GM18868 (cell line): ENCODE results near the gene KIAA0753.

Experiments
- ATAC-seq: cut with Tn5 transposase; IDR thresholded peaks from one replicate; pipeline ENCODE4 v1.9.1; 2021; ENCODE audit warnings: mild to moderate bottlenecking, moderate library complexity; ENCODE audit not compliant: unreplicated experiment

KIAA0753 gene

DNA sequence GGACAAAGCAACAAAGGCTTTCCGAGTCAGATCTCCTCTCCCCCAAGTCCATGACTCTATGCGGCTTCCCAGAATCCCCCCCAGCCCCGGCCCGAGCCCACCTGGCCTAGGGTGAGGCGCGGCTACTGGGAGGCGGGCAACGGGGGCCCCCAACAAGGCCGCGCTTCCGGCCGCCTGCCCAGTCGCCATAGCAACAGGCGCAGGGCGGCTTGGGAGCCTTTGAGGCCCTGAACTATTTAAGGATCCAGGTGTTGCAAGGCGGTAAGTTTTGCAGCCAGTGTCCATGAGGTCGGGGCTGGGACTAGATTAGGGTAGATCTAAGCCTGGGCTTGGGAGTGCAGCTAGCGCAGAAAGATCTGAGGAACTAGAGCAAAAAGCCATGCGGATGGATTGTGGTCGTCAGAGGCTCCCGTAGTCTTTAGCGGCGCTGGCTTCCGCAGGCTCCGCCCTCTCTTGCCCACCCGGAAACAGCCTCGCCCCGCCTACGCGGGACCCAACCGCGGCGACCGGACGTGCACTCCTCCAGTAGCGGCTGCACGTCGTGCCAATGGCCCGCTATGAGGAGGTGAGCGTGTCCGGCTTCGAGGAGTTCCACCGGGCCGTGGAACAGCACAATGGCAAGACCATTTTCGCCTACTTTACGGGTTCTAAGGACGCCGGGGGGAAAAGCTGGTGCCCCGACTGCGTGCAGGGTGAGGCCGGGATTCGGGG, at the start of gene KIAA0753, which contains the start of gene TXNDC17:
TSS of gene KIAA0753 (minus strand) at position 176 of the 711 bp plus-strand sequence. CDS start 5,608 bp downstream, outside the sequence.
TSS of gene TXNDC17 (plus strand) at position 525 of the 711 bp plus-strand sequence. CDS start at position 548, 23 bp downstream.
- ATAC-seq: peak; percentile 85

GRCh38 chr17:6688944-6689343, 48.4 kb upstream of the KIAA0753 start:
- no peak for ATAC-seq

DNA sequence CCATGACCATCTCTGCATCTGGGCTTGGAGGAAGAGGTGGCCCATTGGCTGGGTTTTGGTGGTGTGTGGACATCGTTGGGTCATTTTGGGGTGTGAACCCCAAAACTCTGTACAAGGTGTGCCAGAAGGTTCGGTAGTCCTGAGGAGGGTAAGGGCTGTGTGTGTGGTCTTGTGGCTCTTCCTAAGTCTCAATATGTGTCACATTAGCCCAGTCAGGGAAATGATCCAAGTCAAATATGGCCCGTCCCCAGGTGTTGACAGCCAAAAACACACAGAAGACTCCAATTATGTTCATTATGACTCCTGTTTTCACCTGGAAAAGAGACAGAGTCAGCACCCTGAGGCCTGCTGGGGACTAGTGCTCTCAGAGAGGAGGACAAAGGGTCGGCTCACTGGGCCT, 45.5 kb upstream of the KIAA0753 start:
- no peak for ATAC-seq

- no peak for ATAC-seq
These were observed 44.6 kb upstream of the KIAA0753 start for GRCh38 chr17:6684881-6685767.

DNA sequence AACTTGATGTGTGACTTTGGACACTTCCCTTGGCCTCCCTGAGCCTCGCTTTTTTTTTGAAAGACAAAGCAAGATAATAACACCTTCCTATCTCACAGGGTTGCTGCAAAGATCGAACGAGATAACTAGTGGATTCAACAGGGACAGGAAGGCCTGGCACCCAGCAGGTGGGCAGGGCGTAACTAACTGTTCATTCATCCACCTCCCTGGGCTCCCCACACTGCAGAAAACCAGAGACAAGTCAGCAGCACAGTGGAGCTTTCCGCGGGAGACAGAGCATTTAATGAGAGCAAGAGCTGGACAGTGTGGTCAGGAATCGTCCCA, 43.9 kb upstream of the KIAA0753 start:
- no peak for ATAC-seq

- ATAC-seq: no peak
These were observed 43.4 kb upstream of the KIAA0753 start for GRCh38 chr17:6683730-6684459.

DNA sequence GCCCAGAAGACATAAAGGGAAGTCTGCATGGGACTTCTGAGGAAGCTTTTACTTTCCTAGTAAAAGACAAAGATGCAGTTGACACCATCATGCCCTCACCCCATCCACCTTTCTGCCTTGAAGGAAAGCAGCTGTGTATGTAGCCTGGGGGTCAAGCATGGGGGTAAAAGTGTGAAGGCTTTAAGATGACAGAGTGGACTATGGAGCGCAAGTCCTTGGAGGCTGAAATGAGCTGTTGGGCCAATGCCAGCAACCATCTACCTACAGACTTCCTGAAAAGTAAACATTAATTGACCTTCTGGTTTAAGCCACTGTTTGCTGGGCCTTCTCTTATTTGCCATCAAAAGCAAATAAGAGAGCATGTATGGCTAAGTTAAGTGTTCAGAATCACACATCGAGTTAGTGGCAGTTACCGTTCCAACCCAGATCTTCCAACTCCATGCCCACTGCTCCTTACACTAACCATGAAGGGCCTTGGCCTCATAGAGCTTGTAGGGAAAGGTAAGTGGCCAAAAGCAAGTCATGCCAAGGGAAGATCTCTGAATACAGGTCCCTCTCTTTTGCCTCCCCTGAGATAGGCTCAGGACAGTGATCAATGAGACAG, 42.7 kb upstream of the KIAA0753 start:
- no peak for ATAC-seq

DNA sequence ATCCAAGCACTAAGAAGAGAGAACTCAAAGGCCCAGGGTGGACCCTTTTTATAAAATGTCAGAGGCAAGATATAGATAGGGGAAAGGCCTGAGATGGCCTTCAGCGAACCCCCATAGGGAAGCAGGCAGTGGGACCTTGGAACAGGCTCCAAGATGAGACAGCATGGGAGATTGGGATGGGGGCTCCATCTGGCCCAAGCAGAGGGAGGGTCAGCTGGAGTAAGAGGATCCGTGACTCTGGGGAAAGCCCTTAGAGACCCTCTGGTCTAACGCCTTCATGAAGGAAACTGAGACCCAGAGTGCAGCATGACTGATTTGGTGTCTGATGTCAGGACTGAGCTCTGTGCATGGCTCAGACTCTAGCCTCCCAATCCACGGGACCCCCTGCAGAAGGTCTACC, 41.8 kb upstream of the KIAA0753 start:
- ATAC-seq: no peak

GRCh38 chr17:6681671-6682070, 41.2 kb upstream of the KIAA0753 start:
- ATAC-seq: no peak

- ATAC-seq: no peak
These were observed 40.7 kb upstream of the KIAA0753 start for GRCh38 chr17:6681176-6681575.

- ATAC-seq: no peak
These were observed 38.7 kb upstream of the KIAA0753 start for GRCh38 chr17:6679241-6679640.

DNA sequence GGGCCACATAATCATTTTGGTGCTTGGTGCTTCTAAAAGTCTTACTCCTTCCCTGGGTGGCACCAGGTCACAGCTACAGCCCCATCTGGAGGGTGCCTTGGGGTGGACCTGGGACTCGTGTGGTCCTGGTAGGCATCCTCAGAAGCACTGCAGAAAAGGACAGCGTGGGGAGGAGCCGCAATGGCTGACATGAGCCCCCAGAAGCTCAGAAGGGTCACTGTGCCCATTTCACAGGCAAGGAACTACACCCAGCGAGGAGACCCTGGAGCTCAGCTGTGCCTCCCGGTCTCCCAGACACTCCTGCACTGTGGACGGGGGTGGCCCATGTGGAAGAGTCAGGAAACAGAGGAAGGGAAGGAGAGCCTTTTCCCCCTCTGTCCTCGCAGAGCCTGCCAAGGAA, 37.4 kb upstream of the KIAA0753 start:
- ATAC-seq: no peak

- no peak for ATAC-seq
These were observed 36.8 kb upstream of the KIAA0753 start for GRCh38 chr17:6677158-6677831.

GRCh38 chr17:6676802-6677157, 36.3 kb upstream of the KIAA0753 start:
- ATAC-seq: no peak

DNA sequence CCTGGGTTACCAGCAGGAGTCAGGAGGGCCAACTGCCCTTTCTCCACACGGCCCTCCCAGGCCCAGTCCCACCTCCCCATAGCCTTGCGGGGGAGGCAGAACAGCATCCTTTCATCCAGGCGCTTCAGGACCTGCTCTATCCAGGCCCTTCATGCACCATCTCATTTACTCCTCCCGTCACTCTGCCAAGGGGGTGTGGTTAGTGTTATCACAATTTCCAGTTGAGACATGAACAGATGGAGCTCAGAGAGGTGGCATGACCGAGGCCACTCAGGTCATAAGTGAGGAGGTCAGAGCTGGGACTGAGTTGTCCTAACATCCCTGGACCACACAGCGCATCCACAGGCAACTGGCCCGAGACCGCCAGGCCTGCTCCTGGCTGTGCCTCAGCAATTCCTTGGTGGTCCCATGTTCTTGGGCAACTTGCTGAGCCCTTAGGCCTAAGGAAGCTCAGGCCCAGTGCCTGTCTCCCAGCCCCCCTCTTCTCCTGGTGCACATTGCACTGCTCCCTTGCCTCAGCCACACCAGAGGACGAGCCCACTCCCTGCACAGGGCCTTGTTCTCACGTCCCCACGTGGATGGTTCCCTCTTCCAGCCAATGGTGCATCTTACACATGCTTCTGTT, 34.8 kb upstream of the KIAA0753 start:
- no peak for ATAC-seq

DNA sequence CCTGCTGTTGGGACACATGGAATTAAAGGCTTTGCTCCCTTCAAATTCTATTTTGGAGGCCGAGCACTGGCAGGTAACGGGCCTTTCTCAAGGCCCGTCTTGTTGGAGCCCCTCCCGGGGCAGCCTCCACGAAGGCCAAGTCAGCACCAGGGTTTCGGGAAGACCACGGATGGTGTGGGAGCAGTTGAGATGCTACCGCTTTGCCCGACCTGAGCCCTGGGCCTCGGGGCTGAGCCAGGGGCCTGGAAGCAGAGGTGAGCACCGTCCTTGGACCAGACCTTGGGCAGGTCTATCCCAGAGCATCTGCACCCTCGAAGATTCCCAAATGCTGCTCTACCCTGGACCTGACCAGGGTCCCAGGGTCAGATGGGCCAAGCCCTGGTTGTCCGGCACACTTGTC, 34.1 kb upstream of the KIAA0753 start:
- no peak for ATAC-seq

- ATAC-seq: no peak
These were observed 30.9 kb upstream of the KIAA0753 start for GRCh38 chr17:6671431-6671830.

DNA sequence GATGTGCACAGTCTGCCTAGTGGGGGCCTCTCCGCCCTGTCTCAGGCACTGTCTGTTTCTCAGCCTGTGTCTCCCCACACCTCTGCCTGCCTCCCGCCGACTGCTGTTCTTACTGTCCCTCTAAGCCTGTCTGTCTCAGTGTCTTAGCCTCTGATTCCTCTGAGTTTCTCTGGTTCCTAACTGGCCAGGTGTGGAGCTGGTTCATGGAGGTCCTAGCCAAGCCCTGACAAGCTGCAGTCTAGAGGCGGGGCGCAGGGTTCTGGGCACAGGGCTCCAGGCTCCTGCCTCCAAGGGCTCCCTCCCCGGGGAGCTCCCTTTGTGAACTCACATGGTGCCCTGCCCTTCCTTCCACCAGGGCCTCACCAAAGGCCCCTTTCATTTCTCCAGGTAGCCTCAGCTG, 30.5 kb upstream of the KIAA0753 start:
- no peak for ATAC-seq

GRCh38 chr17:6670571-6670970, 30.1 kb upstream of the KIAA0753 start:
- no peak for ATAC-seq
